LNCaP clone FGC (cell line): ENCODE data around the gene KEAP1.
A peak's percentile ranks its signal among the peaks of the same experiment; 100 is the strongest.
"Not testable (repeated sequence)": the region's sequence is repeated elsewhere in the genome, so short reads cannot be mapped to it uniquely, and the experiment has no call there.

Experiments
- DNase-seq: peaks from one replicate; pipeline ENCODE4 v3.0.0-alpha.2; 2011; ENCODE audit warnings: low read depth
- H3K4me3 ChIP-seq: 2 replicates; pipeline ENCODE4 v1.5.1; 2011; ENCODE audit warnings: mild to moderate bottlenecking, low read depth, low read length, control low read depth
- CTCF ChIP-seq: IDR thresholded peaks from 2 replicates; pipeline ENCODE4 v1.5.1; 2012; ENCODE audit warnings: mild to moderate bottlenecking; ENCODE audit not compliant: control insufficient read depth, insufficient read depth; ENCODE audit errors: extremely low read depth

The KEAP1 gene

DNA sequence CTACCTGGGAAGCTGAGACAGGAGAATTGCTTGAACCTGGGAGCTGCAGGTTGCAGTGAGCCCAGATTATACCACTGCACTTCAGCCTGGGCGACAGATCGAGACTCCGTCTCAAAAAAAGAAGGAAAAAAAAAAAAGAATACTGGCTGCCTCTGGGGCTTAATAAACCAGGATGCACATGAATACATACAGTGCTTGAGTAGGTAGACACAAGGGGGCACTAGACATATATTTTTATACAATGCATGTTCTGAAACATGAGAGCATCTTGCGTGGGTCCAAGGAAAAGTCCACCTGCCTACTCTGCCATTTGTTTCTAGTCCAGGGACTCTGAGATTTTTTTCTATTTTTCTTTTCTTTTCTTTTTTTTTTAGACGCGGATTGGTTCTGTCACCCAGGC lies 31.2 kb downstream of the KEAP1 start:
- H3K4me3 ChIP-seq, result no peak overlapping the region
- TF ChIP-seq CTCF, result peak; percentile 54
- DNase-seq, result peak; percentile 25

DNA sequence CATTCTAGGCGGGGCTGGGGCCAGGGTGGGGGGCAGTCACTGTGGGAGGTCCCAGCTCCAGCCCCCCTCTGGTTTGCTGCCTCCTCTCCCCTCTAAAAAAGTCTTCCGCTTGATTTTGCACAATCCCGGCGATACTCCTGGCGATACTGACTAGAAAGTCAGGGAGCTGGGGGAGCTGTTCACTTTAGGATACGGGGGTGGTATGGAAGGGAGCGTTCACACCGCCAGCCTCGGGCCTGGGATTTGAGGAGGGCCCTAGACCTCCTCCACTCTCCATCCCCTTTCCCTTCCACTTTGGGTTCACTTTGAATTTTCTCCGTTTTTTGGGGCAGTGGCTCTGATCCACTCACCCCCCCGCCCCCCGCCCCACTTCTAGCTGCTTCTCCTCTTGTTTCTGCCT lies 35.0 kb downstream of the KEAP1 start:
- H3K4me3 ChIP-seq, result no peak overlapping the region
- TF ChIP-seq CTCF, result no peak
- no peak for DNase-seq

GRCh38 chr19:10467104-10467706 lies 36.0 kb downstream of the KEAP1 start:
- no peak for DNase-seq
- H3K4me3 ChIP-seq, result no peak overlapping the region
- TF ChIP-seq CTCF, result no peak

DNA sequence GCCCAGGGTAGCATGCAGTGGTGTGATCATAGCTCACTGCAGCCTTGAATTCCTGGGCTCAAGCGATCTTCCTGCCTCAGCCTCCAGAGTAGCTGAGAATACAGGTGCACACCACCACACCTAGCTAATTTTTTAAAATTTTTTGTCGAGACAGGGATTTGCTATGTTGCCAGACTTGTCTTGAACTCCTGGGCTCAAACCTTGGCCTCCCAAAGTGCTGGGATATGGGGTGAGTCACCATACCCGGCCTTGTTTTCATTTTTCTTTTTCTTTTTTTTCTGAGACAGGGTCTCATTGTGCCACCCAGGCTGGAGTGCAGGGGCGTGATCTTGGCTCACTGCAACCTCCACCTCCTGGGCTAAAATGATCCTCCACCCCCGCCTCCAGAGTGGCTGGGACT lies 38.7 kb downstream of the KEAP1 start:
- H3K4me3 ChIP-seq, result no peak overlapping the region
- DNase-seq, result no peak
- TF ChIP-seq CTCF, result no peak

DNA sequence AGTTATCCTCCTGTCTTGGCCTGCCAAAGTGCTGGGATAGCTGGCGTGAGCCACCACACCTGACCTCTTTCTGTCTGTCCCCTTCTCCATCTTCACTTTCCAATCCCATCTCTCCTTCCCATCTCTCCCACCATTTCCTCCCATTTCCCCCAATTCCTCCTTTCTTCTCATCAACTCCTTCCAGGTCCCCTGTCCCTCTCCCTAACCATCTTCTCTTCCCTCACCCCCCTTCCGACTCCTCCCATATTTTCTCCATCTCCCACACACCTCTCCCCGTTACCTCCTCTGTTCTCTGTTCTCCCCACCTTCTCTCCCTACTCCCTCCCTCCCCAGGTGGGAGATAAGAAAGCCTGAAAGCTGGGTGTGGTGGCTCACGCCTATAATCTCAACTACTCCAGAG lies 40.6 kb downstream of the KEAP1 start:
- DNase-seq, result no peak
- TF ChIP-seq CTCF, result no peak
- H3K4me3 ChIP-seq, result no peak overlapping the region

DNA sequence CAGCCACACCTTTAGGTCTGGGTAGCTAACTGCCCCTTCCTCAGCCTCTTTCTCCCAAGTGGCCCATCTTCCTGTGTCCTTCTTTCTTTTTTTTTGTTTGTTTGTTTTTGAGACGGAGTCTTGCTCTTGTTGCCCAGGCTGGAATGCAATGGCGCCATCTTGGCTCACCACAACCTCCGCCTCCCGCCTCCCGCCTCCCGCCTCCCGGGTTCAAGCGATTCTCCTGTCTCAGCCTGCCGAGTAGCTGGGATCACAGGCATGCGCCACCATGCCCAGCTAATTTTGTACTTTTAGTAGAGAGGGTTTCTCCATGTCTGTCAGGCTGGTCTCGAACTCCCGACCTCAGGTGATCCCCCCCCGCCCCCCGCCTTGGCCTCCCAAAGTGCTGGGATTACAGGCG lies 41.1 kb downstream of the KEAP1 start:
- not testable (repeated sequence) for H3K4me3 ChIP-seq, DNase-seq

GRCh38 chr19:10461047-10461949 lies 41.9 kb downstream of the KEAP1 start:
- H3K4me3 ChIP-seq, result peak overlapping the region; percentile 48
- TF ChIP-seq CTCF, result no peak
- peak; percentile 72 for DNase-seq
